HG03521 (cell line): ENCODE data around the gene MRPL53.
A peak's percentile ranks its signal among the peaks of the same experiment; 100 is the strongest.
"Not testable (repeated sequence)": the region's sequence is repeated elsewhere in the genome, so short reads cannot be mapped to it uniquely, and the experiment has no call there.

Experiments used
- ATAC-seq: cut with Tn5 transposase; IDR thresholded peaks from one replicate; pipeline ENCODE4 v1.9.1; 2021; ENCODE audit warnings: mild to moderate bottlenecking, moderate library complexity; ENCODE audit not compliant: unreplicated experiment

MRPL53 gene

DNA sequence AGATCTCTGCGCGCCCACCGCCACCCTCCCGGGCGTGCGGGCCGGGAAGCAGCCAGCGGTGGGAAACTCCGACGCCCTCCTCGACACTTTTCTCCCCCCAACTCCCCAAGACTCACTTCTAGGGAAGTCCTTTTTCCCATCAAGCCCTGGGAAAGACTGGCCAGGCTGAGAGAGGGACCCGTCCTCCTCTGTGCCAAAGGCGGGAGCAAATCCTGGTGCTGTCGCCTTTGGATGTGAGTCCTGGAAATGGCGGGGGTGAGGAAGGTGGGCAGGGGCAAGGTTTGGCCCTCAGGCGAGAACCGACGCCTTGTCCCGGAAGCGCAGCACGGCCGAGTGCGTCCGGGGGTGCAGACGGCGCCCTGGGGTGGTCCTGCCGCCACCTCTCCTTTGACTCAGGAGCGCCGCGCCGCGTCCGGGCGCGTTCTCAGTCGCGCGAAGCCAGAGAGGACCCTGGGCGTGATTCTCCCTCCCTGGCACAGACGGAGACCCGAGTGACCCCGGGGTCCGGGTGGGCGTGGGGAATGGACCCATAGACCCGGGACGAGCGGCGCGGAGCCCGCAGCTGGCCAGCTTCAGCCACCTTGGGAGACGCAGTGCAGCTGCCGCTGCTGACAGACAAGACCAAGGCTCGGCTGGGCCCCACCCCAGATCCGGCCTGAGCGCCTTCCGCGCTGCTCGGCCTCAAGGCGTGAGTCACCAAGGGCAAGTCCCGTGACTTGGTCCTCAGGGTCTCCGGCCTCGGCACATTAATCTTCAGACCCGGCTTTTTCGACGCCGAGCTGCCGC, 30.4 kb upstream of the MRPL53 start:
- ATAC-seq, result peak; percentile 21

DNA sequence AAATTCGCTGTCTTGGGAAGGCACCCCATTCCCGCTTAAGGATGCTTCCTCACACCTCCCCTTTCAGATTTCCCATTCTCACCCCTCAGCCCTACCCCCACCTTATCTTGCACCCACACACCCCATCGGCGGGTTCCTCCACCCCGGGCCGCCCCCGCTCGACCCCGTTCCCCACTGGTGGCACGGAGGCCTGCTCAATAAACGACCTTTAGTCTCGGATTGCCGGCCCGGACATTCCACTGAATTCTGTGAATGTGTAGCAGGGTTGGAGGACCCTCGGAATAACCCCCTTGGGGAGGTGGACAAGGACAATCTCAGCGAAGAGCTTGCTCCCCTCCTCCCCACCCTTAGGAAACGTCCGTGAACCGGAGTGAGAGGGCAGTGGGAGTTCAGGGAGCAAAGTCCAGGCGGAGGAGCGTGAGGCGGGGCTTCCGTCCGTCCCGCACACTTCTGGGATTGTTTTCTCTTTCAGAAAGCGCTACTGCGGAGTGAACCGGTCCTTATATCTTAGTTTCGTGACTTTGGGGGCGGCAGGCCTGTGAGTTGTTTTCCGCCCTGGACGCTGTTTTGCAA, 29.8 kb upstream of the MRPL53 start:
- no peak for ATAC-seq

DNA sequence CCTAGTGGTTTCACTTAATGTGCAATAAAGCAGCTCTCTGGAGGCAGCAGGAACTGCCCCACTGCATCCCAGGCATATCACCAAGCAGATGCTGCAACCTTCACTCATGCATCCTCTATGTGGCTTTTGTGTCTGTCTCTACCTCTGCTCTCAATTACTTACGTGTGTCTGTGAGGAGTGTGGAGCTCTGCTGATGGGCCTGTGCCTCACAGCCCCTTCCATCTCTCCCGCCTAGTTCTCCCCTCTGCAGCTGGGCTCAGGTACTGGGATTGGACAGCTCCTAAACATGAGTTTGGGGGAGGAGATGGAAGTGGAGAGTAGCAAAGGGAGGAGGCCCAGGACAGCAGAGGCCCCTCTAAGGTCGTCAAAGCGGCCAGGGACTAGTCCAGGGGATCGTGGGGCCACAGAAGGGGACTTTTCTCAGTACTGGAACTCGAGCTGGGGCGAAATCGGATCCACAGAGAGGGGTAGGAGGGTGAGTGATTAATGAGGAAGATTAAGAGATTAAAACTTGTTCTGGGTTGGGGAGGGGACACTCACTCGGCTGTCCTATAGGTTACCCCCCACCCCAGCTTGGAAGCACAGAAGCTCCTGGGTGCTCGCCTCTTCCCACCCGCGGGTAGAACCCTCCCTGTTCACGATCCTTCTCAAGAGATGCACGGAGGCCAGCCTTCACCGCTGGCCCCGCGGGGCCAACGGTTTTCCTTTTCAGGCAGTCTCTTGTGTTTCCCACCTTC, 29.0 kb upstream of the MRPL53 start:
- no peak for ATAC-seq

DNA sequence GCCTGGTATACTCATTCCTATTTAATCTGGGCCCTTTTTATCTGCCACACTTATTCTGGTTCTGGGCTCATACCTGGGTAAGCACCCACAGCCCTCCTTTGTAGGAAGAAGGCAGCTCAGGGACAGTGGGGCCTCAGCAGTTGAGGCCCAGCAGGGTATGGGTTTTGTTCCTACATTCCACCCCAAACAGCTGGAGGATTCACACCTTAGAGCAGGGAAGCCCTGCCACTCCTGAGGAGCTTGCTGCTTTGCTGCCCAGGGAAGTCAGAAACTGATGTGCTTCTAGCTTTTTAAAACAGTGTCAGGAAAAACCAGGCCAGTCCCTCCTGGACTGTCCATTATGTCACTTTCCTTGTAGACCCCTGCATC, 28.1 kb upstream of the MRPL53 start:
- ATAC-seq, result no peak

DNA sequence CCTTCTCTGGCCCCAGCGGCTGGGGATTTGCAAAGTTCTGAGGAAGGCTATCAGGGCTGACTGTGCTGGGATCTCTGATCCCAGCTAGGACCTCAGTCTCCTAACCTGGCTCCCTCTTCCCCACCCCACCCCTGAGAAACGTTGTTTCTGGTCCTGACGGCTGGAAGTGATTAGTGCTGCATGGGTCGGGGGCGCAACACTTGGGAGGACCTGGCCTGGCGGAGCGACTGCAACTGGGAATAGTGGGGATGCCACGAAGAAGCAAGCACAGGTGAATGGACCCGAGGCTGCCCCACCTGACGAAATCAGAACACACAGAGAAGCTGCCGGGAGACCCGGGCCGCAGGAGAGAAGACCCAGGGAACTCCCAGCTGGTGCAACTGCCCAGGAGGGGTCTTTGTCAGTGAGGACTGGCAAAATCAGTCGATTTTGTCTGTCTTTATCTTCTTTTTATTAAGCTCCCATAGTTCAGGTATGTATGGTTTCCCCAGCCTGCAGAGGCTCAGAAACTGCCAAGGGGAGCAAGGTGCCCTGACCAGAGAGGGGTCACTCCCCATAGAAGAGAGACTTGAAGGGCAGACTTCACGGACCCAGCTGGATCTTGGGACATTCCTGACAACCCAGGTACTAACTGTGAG, 27.6 kb upstream of the MRPL53 start:
- no peak for ATAC-seq

DNA sequence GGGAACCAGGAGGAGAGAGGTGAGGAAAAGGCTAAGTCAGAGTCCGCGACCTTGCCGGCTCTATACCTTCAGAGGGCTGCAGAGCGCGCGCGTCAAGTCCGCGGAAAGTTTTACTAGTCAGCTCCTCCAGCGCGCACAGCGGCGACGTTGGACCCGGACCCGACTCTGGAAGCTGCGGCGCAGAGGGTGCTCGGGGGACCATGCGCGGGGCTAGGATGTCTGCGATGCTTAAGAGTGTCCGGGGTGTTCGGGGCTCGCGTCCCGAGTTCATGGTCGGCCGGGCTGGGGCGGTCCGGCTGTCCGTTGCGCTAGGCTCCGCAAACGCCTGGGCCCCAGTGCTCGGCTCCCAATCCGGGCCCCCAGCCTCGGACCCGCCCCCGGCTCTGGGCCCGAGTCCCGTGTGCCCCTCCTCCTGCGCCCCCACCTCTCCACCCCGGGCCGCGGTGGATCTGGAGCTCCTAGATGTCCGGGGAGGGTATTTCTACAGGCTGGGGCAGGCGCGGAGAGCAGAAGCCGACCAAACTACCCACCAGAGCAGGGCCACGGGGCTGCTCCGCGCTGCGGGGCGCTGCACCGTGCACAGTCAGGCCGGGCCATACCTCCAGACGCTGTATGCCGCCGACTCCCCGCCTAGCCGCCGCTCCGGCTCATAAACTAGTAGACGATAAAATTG, 26.9 kb upstream of the MRPL53 start, which contains the start of gene LBX2:
Gene LBX2 (minus strand): TSS at position 337 of the 673 bp plus-strand sequence. CDS start 66 bp downstream, at position 271.
- no peak for ATAC-seq

DNA sequence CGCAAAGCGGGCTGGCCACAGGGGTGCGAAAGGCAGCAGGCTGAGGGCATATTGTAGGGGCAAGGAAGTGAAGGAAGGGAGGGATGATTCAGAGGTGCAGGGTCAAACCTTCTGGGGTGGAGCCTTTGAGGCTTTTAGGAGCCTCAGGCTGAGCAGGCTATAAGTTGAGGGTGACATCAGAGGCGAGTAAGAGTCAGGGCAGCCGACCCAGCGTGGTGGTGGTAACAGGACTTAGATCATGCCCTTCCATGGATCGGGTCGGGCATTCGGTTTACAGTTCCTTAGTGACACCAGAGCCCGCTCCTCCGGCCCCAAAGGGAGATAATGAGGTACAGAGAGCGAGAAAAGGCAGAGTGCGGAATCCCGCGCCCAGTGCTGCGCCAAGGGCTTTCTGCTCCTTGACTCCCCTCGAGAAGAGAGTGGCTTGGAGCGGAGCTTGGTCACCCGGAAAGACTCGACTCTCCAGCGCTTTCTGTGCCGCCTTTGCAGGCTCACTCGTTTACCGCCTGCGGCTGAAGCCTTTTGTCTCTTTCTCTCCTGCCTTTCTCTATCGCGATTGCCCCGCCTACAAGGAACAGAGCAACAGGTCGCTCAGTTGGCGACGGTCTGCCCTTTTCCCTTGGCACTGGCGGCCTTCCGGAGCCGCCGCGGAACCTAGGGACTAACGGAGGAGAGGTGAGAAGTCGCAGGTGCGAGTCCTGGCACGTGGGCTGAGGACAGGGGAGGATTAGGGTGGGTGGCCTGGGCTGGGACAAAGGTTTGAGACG, 26.2 kb upstream of the MRPL53 start:
- ATAC-seq, result no peak

DNA sequence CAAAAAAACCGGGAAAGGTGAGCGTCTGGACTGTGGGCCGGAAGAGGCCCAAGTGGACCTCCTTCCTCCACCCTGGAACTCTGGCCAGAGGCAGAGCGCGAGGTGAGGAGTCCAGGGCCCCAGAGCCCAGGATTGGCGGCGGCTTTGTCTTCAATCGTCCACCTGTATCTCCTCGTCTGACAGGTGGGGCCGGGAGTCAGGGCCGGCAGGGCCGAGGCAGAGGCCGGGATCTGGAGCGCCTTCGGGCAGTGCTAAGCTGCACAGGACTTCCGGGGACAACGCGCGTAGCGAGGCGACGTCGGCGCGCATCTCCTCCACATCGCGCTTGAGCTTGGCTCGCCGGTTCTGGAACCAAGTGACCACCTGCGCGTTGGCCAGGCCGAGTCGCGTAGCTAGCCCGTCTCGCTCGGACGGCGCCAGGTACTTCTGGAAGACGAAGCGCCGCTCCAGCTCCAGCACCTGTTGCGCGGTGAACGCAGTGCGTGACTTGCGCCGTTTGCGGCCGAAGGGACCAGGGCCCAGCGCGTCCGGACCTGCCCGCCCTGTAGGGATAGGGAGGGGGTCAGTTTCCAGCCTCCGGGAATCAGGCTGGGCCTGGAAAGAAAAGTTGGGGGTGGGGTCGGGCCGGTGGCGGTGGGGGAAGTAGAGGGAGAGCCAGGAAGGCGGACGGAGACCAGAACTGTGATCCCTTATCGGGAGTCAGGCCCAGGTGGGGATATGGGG, 25.5 kb upstream of the MRPL53 start:
- no peak for ATAC-seq

DNA sequence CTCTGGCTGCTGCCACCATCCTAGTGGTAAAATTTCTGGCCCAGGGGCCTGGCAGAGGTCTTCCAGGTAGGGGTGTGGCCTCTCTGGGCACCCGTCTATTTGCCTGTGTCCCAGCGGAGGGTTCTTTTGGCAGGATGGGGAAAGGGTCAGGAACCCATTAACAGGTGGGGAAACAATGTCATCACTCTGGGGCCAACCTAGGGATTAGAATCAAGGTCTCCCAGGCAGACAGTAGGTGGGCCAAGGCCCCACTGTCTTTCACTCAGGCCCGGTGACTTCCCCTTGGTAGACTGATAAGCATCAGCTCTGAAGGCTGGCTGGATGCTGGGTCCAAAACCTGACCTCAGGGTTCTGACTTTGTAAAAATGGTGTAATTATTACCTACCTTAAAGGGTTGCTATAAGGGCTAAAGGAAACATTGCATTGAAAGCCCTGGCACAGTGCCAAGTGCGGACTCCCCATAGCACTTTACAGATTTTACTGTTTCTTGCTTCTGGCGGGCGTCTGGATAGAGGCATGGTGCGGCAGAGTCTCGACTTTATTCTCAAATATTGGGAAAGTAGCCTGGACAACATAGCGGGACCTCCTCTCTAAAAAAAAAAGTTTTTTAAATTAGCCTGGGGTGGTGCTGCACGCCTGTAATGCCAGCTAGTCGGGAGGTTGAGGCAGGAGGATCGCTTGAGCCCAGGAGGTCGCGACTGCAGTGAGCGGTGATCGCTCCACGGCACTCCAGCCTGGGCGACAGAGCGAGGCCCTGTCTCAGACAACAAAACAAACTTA, 24.7 kb upstream of the MRPL53 start:
- ATAC-seq, result no peak

DNA sequence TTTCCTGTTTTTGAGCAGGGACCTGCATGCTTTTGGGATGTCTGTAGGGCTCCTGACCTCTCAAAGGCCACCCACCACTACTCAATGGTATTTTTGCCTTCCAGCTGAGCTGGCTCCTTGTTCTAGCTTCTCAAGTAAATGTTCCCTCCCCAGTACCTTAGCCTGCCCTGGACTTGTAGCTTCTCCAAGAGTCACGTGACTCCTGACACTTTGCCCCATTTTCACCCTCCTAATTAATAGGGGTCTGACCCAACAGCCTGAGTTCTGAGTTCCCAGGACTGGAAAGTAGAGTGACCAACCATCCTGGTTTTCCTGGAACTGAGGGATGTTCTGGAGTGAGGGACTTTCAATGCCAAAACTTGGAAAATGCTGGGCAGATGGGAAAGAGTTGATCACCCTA, 23.0 kb upstream of the MRPL53 start:
- ATAC-seq, result no peak

DNA sequence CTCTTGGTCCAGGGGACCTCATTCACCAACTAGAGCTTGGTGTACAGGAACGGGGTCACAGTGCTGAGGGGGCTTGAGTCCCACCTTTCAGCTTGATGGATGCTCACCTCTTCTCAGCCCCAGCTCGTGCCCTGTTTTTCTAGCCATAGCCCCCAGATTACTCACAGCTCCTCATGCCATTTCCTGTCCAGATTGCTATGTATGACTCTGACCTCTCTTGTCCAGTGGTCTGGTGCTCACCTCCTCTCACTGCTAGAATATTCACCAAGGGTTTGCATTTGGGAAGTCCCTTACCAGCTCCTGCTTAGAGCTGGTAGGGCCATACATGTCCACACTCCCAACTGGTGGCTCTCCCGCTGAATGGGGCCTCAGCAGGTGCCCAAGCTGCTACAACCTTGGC, 21.1 kb upstream of the MRPL53 start:
- no peak for ATAC-seq

DNA sequence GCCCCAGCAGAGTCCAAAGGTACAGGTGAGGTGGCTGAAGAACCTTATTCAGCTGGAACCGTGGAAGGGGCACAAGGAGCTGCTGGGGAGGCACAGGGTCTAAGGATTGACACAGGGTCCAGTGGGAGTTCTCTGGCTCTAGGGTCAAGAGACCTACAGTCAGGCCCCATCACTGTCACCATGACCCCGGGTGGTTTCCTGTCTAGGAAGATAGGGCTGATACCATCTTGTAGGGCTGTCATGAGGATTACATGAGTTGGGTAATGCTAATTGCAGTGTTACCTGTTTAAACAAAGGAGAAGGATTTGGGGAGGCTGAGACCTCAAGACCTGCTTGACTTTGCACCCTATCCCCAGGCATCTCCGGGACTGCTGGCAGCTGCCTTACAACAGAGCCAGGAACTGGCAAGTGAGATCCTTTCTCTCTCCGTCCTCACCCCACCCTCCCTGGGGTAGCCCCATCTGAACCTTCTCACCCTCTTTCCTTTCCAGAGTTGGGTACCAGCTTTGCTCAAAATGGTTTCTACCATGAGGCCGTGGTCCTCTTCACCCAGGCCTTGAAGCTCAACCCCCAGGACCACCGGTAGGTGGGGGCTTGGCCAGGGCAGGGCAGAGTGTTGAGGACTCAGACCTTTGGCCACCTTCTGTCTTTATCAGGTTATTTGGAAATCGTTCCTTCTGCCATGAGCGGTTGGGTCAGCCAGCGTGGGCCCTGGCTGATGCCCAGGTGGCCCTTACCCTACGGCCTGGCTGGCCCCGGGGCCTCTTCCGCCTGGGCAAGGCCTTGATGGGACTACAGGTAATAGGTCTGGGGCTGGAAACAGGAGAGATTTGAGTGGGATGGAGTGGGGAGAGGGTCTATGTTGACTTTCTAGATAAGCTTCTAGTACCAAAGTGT, 19.4 kb upstream of the MRPL53 start:
- no peak for ATAC-seq

DNA sequence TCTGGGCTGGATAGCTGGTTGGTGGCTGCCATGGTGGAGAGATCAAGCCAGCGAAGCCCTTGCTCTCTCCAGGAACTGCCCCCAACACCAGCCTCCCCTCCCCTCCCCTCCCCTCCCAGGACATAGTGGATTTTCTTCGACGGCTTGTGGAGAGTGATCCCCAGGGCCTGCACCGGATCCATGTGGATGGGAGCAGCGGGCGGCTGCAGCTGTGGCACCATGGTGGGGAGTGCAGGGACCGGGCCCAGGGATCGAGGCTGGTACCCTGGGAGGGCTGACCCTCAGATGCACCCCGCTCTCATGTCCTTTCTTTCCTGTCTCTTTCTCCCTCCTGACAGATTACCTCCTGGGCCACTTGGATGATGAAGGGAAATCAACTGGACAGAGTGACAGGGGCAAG, 17.4 kb upstream of the MRPL53 start:
- no peak for ATAC-seq

DNA sequence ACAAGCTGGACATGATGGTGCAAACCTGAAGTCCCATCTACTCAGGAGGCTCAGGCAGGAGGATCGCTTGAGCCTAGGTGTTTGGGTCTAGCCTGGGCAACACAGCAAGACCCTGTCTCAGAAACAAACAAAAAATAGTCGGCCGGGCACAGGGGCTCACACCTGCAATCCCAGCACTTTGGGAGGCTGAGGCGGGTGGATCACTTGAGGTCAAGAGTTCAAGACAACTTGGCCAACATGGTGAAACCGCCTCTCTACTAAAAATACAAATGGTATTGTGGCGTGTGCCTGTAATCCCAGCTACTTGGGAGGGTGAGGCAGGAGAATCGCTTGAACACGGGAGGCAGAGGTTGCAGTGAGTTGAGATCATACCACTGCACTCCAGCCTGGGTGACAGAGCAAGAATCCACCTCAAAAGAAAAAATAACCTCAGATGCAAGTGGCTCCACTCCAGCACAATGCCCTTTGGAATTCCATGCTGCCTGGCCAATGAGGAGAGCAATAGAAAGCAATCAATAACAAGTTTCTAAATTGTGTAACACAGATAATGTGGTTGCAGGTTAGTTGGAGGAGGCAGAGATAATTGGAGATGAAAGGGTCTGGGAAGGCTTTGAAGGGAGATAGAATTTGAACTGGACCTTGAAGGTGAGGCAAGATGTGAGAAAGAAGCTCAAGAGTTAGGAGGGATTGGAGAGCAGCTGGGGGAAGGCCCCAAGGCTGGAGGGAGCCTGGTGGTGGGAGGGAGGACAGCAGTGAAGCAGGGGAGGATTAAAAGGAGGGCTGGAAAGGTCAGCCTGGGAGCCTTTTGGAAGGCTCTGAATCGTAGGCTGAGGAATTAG, 16.4 kb upstream of the MRPL53 start:
- ATAC-seq, result no peak

DNA sequence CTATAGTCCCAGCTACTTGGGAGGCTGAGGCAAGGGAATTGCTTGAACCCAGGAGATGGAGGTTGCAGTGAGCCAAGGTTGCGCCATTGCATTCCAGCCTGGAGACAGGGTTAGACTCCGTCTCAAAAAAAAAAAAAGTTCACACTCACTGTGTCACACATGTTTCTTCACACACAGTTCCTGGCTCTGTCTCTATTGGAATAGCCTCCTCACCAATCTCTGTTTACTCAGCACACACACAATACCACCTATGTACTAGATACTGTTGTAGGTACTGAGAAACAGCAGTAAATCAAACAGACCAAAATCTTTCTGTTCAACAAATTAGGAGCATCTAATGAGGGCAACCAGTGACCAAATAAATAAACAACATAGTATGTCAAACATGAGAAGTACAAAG, 13.7 kb upstream of the MRPL53 start:
- no peak for ATAC-seq

DNA sequence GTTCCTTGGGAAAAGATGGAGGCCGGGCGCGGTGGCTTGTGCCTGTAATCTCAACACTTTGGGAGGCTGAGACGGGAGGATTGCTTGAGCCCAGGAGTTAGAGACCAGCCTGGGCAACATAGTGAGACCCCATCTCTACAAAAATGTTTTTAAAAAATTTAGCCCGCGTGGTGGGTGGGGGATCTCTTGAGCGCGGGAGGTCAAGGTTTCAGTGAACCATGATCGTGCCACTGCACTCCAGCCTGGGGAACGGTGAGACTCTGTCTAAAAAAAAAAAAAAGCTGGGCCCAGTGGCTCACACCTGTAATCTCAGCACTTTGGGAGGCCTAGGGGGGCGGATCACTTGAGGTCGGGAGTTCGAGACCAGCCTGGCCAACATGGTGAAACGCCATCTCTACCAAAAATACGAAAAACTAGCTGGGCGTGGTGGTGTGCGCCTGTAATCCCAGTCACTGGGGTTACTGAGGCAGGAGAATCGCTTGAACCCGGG, 11.2 kb upstream of the MRPL53 start:
- not testable (repeated sequence) for ATAC-seq
